Subcutaneous adipose tissue (tissue), 4 donors: Measurements from ENCODE around the gene SRCAP. TPM values are rescaled to one million over a fixed set of nuclear protein-coding genes. Genes with fewer than 3 reads are reported as not detected.

Experiments used
- total RNA-seq, 4 donors: library from RNA; depleted of rRNA; stranded (reverse); fragments of >200 nt; gene quantifications; one replicate each; pipeline ENCODE4 v1.1.0, GENCODE V29; 2016
- TF ChIP-seq, protein P1 (sequence below): fragments of 450-650 bp; IDR thresholded peaks from one replicate; pipeline ENCODE4 v1.5.1; 2016; ENCODE audit warnings: low read depth, mild to moderate bottlenecking, control low read depth, antibody characterized with exemption, moderate library complexity

The SRCAP gene
- total RNA-seq, 4 donors from 2014 or later, result 14.1 to 33.7 (median 20.0) TPM

DNA sequence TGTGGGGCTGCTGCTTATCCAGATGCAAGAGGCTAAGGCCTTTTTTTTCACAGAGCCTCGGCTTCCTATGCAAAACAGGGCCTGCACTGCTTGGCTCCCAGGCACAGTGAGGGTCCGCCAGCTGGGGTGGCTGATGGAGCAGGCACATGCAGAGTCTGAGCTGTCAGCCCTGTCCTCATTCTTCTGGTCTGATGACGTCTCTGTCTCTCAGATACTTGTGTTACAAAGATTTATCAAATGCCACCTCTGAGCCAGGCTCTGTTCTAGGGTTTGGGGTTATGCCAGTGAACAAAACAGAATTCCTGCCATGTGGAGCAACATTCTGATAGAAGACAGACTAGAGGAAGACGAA lies 67.9 kb downstream of the SRCAP start:
- TF ChIP-seq, protein P1, sequence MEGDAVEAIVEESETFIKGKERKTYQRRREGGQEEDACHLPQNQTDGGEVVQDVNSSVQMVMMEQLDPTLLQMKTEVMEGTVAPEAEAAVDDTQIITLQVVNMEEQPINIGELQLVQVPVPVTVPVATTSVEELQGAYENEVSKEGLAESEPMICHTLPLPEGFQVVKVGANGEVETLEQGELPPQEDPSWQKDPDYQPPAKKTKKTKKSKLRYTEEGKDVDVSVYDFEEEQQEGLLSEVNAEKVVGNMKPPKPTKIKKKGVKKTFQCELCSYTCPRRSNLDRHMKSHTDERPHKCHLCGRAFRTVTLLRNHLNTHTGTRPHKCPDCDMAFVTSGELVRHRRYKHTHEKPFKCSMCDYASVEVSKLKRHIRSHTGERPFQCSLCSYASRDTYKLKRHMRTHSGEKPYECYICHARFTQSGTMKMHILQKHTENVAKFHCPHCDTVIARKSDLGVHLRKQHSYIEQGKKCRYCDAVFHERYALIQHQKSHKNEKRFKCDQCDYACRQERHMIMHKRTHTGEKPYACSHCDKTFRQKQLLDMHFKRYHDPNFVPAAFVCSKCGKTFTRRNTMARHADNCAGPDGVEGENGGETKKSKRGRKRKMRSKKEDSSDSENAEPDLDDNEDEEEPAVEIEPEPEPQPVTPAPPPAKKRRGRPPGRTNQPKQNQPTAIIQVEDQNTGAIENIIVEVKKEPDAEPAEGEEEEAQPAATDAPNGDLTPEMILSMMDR, result no peak

DNA sequence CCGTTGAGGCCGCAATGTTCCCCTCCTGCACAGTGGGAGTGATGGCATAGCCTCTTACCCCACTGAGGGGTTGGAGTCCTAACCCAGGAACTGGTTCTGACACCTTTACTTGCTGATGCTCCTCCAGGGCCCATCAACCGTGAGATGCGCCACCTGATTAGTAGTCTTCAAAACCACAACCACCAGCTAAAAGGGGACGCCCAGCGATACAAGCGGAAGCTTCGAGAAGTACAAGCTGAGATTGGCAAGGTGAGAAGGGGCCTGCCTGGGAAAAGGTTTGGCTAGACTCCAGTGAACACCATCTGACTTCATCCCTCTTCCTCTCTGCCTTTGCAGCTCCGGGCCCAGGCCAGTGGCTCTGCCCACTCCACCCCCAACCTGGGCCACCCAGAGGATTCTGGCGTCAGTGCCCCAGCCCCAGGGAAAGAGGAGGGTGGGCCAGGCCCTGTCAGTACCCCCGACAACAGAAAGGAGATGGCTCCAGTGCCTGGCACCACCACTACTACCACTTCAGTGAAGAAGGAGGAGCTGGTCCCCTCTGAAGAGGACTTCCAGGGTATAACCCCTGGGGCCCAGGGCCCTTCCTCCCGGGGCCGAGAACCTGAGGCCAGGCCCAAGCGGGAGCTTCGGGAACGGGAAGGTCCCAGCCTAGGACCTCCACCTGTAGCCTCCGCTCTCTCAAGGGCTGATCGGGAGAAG lies 68.9 kb downstream of the SRCAP start:
- TF ChIP-seq, protein P1, result no peak

DNA sequence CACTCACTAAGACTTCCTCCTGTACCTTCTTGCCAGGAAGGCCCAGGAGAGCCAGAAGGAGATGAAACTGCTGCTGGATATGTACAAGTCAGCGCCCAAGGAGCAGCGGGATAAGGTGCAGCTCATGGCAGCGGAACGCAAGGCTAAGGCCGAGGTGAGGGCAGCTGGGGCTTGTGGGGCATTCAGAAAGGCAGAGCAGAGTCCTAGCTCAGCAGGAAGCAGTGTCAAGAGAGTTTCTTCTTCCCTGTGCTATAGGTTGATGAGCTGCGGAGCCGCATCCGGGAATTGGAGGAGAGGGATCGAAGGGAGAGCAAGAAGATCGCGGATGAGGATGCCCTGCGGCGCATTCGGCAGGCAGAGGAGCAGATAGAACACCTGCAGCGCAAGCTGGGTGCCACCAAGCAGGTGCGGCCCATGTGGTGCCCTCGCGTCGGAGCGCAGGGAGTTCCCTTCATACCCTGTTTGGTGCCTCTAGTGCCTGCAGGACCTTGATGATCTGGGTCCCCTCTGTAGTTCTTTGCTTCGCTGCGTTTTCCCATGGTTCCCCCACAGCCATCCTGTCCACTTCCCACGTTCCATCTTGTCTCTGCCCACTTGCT lies 69.7 kb downstream of the SRCAP start:
- TF ChIP-seq, protein P1, result no peak

DNA sequence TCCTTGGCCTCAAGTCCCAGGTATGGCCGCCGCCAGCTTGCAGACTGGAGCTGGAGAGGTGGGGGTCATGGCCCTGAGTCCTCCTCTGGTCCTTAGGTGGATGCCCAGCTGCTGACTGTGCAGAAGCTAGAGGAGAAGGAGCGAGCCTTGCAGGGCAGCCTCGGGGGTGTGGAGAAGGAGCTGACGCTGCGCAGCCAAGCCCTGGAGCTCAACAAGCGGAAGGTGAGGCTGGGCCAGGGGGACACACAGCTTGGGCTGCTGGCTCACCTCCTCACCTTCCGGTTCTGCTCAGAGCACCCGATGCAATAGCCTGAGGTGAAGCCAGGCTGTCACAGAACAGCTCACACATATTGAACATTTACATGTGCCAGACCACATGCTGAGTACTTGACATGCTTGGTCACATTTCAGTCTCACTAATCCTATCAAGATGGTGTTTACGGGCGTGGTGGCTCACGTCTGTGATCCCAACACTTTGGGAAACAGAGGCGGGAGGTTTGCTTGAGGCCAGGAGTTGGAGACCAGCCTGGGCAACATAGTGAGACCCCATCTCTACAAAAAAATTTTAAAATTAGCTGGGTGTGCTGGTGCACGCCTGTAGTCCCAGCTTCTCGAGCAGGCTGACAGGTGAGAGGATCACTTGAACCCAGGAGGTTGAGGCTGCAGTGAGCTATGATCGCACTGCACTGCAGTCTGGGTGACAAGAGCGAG lies 70.6 kb downstream of the SRCAP start:
- TF ChIP-seq, protein P1, result no peak

DNA sequence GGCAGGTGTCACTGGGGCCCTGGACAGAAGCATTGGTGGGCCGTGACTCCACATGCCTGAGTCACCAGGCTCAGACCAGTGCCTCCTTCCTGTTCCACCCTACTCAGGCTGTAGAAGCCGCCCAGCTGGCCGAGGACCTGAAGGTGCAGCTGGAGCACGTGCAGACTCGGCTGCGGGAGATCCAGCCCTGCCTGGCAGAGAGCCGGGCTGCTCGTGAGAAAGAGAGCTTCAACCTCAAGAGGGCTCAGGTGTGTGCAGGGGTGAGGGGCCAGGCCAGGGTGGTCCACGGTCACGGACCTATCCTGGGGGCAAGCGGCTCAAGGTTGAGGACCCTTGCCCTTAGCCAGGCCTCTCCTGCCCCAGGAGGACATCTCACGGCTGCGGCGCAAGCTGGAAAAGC lies 72.8 kb downstream of the SRCAP start:
- TF ChIP-seq, protein P1, result no peak

DNA sequence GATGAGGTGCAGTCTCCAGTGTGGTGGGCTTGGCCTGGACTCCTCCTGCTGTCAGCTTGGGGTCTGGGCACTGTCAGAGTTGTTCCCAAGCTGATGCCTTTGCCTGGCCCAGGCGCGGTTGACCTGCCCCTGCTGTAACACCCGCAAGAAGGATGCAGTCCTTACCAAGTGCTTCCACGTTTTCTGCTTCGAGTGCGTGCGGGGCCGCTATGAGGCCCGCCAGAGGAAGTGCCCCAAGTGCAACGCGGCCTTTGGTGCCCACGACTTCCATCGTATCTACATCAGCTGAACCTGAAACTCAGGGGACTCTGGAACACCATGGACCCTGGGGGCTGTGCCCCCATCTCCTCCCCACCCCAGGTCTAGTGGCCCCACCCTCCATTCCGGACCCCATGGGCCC lies 74.9 kb downstream of the SRCAP start:
- TF ChIP-seq, protein P1, result no peak

DNA sequence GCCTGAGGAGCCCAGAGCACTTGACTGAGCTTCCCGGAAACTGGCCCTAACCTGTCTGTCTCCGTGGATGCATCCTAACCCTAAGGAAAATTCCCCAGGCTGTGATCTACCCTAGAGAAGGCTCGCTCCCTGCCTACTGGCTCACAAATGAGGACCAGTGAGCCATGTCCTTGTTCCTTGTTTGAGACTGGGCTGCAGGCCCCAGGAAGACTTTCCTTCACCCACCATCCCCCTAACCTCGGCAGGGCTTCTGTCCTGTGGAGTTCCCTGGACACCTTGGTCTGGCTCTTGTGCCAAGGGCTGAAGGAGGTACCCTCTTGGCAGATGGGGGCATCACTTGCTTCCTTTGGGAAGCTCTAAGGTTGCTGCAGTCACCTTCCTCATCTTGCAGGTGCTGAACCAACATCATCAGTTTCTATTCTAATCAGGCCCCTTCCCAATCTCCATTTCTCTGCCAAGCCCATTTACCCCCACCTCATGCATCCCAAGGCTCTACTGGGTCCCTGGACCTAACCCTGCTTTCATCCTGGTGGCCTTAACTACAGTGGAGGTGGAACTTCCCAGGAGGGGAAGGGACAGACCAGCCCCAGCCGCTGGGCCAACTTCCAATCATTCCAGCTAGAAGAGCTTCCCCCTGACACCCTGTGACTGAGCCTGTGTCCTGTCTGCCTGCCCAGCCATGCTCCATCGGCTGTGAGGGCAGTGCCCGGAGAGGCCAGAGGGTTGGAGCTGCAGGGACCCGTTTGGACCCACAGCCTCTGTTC lies 75.6 kb downstream of the SRCAP start:
- TF ChIP-seq, protein P1, result no peak
